G401.6 (cell line): ENCODE data around the gene CCNG2.

Source experiments
- FAIRE-seq: peaks from 2 replicates; lab custom pipeline; 2012; peaks lifted over from hg19 to GRCh38; lab: Jason Lieb, UNC

Gene CCNG2

GRCh38 chr4:77178560-77178959 lies 21.6 kb downstream of the CCNG2 start:
- no peak for FAIRE-seq

- no peak for FAIRE-seq
These were observed 22.5 kb downstream of the CCNG2 start for GRCh38 chr4:77179519-77179918.

GRCh38 chr4:77181720-77182119 lies 24.7 kb downstream of the CCNG2 start:
- no peak for FAIRE-seq

GRCh38 chr4:77183777-77184420 lies 26.9 kb downstream of the CCNG2 start:
- FAIRE-seq: no peak

GRCh38 chr4:77184974-77185373 lies 28.0 kb downstream of the CCNG2 start:
- FAIRE-seq: no peak

- FAIRE-seq: no peak
These were observed 28.7 kb downstream of the CCNG2 start for GRCh38 chr4:77185686-77186085.

GRCh38 chr4:77187322-77187721 lies 30.3 kb downstream of the CCNG2 start:
- no peak for FAIRE-seq

GRCh38 chr4:77188498-77189220 lies 31.7 kb downstream of the CCNG2 start:
- no peak for FAIRE-seq

- no peak for FAIRE-seq
These were observed 32.4 kb downstream of the CCNG2 start for GRCh38 chr4:77189412-77189811.

GRCh38 chr4:77190053-77190452 lies 33.0 kb downstream of the CCNG2 start:
- FAIRE-seq: no peak

- no peak for FAIRE-seq
These were observed 36.0 kb downstream of the CCNG2 start for GRCh38 chr4:77193046-77193445.

- FAIRE-seq: no peak
These were observed 36.6 kb downstream of the CCNG2 start for GRCh38 chr4:77193511-77194102.

- FAIRE-seq: no peak
These were observed 37.4 kb downstream of the CCNG2 start for GRCh38 chr4:77194366-77194765.

- no peak for FAIRE-seq
These were observed 38.0 kb downstream of the CCNG2 start for GRCh38 chr4:77194989-77195388.

GRCh38 chr4:77196866-77197265 lies 39.9 kb downstream of the CCNG2 start:
- FAIRE-seq: no peak

- no peak for FAIRE-seq
These were observed 40.4 kb downstream of the CCNG2 start for GRCh38 chr4:77197361-77197760.

- FAIRE-seq: no peak
These were observed 40.8 kb downstream of the CCNG2 start for GRCh38 chr4:77197831-77198230.

- FAIRE-seq: no peak
These were observed 42.3 kb downstream of the CCNG2 start for GRCh38 chr4:77199276-77199675.

- FAIRE-seq: no peak
These were observed 42.7 kb downstream of the CCNG2 start for GRCh38 chr4:77199701-77200100.

GRCh38 chr4:77201343-77201742 lies 44.3 kb downstream of the CCNG2 start:
- FAIRE-seq: no peak

GRCh38 chr4:77201857-77202256 lies 44.9 kb downstream of the CCNG2 start:
- no peak for FAIRE-seq

- no peak for FAIRE-seq
These were observed 45.5 kb downstream of the CCNG2 start for GRCh38 chr4:77202491-77202890.

- peak; percentile 74 for FAIRE-seq
These were observed 46.6 kb downstream of the CCNG2 start for GRCh38 chr4:77203380-77204197.
